Uterus (tissue), 4 donors: ENCODE measurements around the gene CD300H. TPM values are rescaled to one million over a fixed set of nuclear protein-coding genes. Genes with fewer than 3 reads are reported as not detected.

Experiments
- DNase-seq, 2 donors: peaks; one replicate each; pipeline ENCODE4 v3.0.0-alpha.2; 2019 to 2020
- H3K27ac ChIP-seq, 2 donors: fragments of 200-600 bp; sonication (generic); 1 replicate in 1 of 2; 2 replicates in 1 of 2; pipeline ENCODE4 v1.5.1; 2016 to 2018
- H3K27me3 ChIP-seq, 2 donors: fragments of 200-600 bp; sonication (generic); one replicate each; pipeline ENCODE4 v1.5.1; 2018 to 2019; ENCODE audit warnings: control low read depth in 1 of 2
- H3K36me3 ChIP-seq, 2 donors: fragments of 200-600 bp; sonication (generic); one replicate each; pipeline ENCODE4 v1.5.1; 2019; ENCODE audit warnings: control low read depth in 1 of 2
- H3K4me1 ChIP-seq, 2 donors: fragments of 200-600 bp; sonication (generic); one replicate each; pipeline ENCODE4 v1.5.1; 2018 to 2019; ENCODE audit warnings: control low read depth in 1 of 2
- H3K4me3 ChIP-seq, 2 donors: fragments of 200-600 bp; sonication (generic); 1 replicate in 1 of 2; 2 replicates in 1 of 2; pipeline ENCODE4 v1.5.1; 2018 to 2019; ENCODE audit warnings: mild to moderate bottlenecking in 1 of 2
- H3K9me3 ChIP-seq, 2 donors: fragments of 200-600 bp; sonication (generic); one replicate each; pipeline ENCODE4 v1.5.1; 2019; ENCODE audit warnings: control low read depth in 1 of 2
- POLR2A ChIP-seq, 2 donors: fragments of 450-650 bp; IDR thresholded peaks; one replicate each; pipeline ENCODE4 v1.6.1; 2016; ENCODE audit warnings: antibody characterized with exemption in 2 of 2, mild to moderate bottlenecking in 1 of 2, moderate library complexity in 1 of 2
- intact Hi-C: fragments of 100-400 bp; cut with DNase I; formaldehyde crosslinking; loops from one replicate; pipeline ENCODE4 v1.15.1; 2023; ENCODE audit warnings: low total_unique reads
- total RNA-seq, 4 donors: library from RNA; depleted of rRNA in 3 of 4; stranded (reverse); fragments of >200 nt in 3 of 4; gene quantifications; one replicate each; pipeline versions ENCODE4 v1.1.0 to v1.2.4, GENCODE V29; 2014 to 2023
- TF ChIP-seq, protein P1 (sequence below), 4 experiments: fragments of 200-600 bp in 2 of 4; fragments of 450-650 bp in 2 of 4; sonication (generic) in 2 of 4; IDR thresholded peaks; one replicate each; pipeline ENCODE4 v1.5.1; 2016 to 2019; ENCODE audit warnings: antibody characterized with exemption in 4 of 4, mild to moderate bottlenecking in 2 of 4, moderate library complexity in 1 of 4
- donor health status: DM: yes; HTN: yes; CAD: no.

Gene CD300H
- total RNA-seq, 4 donors from 2014 or later: not detected

DNA sequence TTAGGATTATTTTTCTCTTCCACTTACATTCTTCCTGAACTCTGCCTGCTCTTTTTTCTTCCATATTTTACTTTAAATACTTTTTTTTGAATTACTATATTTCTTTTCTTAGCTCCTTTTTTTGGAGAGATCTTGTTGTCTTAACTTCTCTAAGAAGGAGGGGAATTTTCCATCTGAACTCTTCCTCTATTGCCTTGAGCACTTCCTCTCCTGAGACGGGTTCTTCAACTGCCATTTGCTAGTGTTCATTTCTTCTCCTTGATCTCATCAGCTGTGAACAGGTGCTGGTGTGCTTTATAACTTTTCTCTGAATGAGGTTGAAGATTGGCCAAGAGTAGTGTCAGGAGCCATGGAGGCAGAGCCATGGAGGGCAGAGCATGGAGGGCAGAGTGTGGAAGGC is 39.9 kb upstream of the CD300H start:
- no peaks in the 10 kb centered on the region for H3K36me3 ChIP-seq
- no peaks in the 10 kb centered on the region for H3K27me3 ChIP-seq
- TF ChIP-seq POLR2A (IDR thresholded peaks at IDR 0.05): no peak
- TF ChIP-seq, protein P1, sequence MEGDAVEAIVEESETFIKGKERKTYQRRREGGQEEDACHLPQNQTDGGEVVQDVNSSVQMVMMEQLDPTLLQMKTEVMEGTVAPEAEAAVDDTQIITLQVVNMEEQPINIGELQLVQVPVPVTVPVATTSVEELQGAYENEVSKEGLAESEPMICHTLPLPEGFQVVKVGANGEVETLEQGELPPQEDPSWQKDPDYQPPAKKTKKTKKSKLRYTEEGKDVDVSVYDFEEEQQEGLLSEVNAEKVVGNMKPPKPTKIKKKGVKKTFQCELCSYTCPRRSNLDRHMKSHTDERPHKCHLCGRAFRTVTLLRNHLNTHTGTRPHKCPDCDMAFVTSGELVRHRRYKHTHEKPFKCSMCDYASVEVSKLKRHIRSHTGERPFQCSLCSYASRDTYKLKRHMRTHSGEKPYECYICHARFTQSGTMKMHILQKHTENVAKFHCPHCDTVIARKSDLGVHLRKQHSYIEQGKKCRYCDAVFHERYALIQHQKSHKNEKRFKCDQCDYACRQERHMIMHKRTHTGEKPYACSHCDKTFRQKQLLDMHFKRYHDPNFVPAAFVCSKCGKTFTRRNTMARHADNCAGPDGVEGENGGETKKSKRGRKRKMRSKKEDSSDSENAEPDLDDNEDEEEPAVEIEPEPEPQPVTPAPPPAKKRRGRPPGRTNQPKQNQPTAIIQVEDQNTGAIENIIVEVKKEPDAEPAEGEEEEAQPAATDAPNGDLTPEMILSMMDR (IDR thresholded peaks at IDR 0.05): no peak
- no peak overlapping the region for H3K27ac ChIP-seq
- DNase-seq: no peak
- H3K9me3 ChIP-seq: no peaks in the 10 kb centered on the region
- no peaks in the 10 kb centered on the region for H3K4me1 ChIP-seq
- intact Hi-C loops: no loop called here
- H3K4me3 ChIP-seq: no peak overlapping the region

DNA sequence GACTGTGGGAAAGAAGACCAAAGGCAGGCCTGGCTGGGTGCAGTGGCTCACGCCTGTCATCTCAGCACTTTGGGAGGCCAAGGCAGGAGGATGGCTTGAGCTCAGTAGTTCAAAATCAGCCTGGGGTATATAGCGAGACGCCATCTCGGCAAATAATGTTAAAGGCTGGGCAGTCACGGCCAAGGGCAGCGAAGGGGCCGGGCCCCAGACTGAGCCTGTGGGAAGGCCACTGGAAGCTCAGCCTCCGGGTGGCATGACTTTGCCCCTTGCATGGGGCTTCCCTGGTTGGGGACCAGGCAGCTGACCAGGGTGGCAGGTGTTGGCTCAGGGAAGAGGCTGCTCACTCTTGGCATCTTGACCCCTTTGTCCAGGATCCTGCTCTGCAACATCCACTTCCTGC is 38.7 kb upstream of the CD300H start:
- DNase-seq: no peak
- TF ChIP-seq POLR2A (IDR thresholded peaks at IDR 0.05): no peak
- TF ChIP-seq, protein P1 (IDR thresholded peaks at IDR 0.05): no peak
- H3K27me3 ChIP-seq: no peaks in the 10 kb centered on the region
- H3K4me1 ChIP-seq: no peaks in the 10 kb centered on the region
- intact Hi-C loops: no loop called here
- H3K27ac ChIP-seq: no peak overlapping the region
- no peaks in the 10 kb centered on the region for H3K9me3 ChIP-seq
- H3K4me3 ChIP-seq: no peak overlapping the region
- H3K36me3 ChIP-seq: no peaks in the 10 kb centered on the region

DNA sequence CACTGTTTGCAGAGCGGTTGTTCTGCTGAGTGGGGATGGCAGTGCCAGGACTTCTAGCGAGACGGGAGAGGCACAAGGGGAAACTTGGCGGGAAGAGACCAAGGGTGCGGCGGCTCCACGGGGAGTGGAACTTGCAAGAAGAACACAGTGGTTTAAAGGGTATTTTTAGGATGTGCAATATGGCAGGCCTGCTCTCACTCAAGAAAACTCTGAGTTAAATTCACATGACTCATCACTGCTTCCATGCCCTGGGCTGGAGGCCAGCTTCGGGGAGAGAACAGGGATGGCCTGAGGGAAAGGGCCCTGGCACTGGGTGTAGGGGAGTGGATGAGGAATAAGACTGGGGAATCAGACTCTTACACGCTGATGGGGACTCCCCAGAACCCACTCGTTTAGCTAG is 38.1 kb upstream of the CD300H start:
- Histone ChIP-seq H3K4me1 (no peaks in the 10 kb centered on the region), H3K4me3 (no peak overlapping the region), H3K36me3 (no peaks in the 10 kb centered on the region), H3K9me3 (no peaks in the 10 kb centered on the region), H3K27me3 (no peaks in the 10 kb centered on the region), H3K27ac (peak overlapping the region in 1 of 2 donors; percentile 37)
- TF ChIP-seq POLR2A (IDR thresholded peaks at IDR 0.05): no peak
- TF ChIP-seq, protein P1 (IDR thresholded peaks at IDR 0.05): no peak
- peak; percentile 46 to 52 for DNase-seq
- intact Hi-C loops: no loop called here

DNA sequence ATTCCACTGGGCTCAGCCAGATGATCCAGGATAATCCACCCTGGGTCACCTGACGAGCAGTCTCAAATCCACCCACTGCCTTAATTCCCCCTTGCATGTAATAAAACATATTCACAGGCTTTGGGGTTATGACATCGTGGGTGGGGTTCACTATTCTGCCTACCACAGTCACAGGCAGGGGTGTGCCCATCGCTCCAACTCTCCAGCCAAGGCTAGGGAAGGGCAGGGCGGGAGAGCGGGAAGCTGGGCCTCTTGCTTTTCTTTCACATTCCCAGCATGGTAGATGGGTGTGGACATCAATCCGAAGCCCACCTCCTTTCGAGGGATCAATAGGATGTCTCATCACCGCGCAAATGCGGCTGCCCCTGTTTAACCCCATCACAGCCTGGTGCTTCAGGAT is 37.5 kb upstream of the CD300H start:
- Histone ChIP-seq H3K4me3 (no peak overlapping the region), H3K36me3 (no peaks in the 10 kb centered on the region), H3K9me3 (no peaks in the 10 kb centered on the region), H3K27ac (no peak overlapping the region), H3K4me1 (no peaks in the 10 kb centered on the region), H3K27me3 (no peaks in the 10 kb centered on the region)
- TF ChIP-seq, protein P1 (IDR thresholded peaks at IDR 0.05): no peak
- TF ChIP-seq POLR2A (IDR thresholded peaks at IDR 0.05): no peak
- intact Hi-C loops: no loop called here
- DNase-seq: no peak

DNA sequence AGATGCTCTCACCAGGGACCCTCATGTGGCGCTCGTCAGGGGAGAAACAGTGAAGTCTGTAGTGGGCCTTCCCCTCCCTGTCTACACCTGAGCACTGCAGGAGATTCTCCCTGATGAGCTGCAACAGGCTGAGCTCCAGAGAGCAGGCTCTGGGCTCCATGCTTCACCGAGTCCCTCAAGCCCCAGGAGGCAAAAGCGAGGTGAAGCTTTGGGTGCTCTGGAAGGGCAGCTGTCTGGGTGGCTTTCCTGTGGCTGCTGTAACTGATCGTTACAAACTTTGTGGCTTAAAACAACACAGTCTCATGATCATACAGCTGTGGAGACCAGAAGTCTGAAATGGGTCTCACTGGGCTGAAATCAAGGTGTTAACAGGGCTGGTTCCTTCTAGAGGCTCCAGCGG is 36.9 kb upstream of the CD300H start:
- intact Hi-C loops: no loop called here
- Histone ChIP-seq H3K27me3 (no peaks in the 10 kb centered on the region), H3K4me3 (no peak overlapping the region), H3K36me3 (no peaks in the 10 kb centered on the region), H3K27ac (no peak overlapping the region), H3K4me1 (no peaks in the 10 kb centered on the region), H3K9me3 (no peaks in the 10 kb centered on the region)
- no peak for DNase-seq
- TF ChIP-seq POLR2A (IDR thresholded peaks at IDR 0.05): no peak
- TF ChIP-seq, protein P1 (IDR thresholded peaks at IDR 0.05): no peak
